ENCODE measurements around the gene MAPK1IP1L. TPM values are rescaled to one million over a fixed set of nuclear protein-coding genes. Genes with fewer than 3 reads are reported as not detected.

MAPK1IP1L gene
- total and polyA plus RNA-seq, 4 donors = 25.8 to 87.4 (median 49.1) TPM

DNA sequence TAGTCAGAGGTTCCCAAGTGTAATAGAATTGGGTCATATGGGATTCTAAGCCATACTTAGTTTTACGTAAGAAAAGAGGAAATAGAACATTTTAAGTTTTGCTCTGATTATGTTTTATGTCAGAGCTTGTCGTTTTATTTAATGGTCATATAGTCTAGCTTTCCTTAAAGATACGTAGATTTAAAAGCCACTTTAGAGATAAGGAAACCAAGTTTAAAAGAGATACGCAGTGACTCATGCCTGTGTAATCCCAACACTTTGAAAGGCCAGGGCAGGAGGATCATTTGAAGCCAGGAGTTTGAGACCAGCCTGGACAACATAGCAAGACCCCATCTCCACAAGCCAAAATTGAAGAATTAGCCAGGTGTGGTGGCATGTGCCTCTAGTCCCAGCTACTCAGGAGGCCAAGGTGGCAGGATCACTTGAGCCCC lies 19.5 kb downstream of the MAPK1IP1L start:
- Histone ChIP-seq H3K27ac (ENCODE audit: low read depth in 1 of 2, low read length in 1 of 2) (peak overlapping the region in 1 of 2 donors; percentile 10), H3K36me3 (ENCODE audit: control insufficient read depth in 4 of 4, insufficient read depth in 4 of 4, low read length in 4 of 4) (peaks cover 0 to 7% (median 2%) of the 10 kb centered on the region in 4 donors), H3K9me3 (ENCODE audit: control insufficient read depth in 4 of 4, insufficient read depth in 3 of 4, low read length in 3 of 4) (no peaks in the 10 kb centered on the region), H3K4me1 (ENCODE audit: control insufficient read depth in 5 of 5, insufficient read depth in 5 of 5, low read length in 5 of 5) (peaks cover 3 to 17% (median 10%) of the 10 kb centered on the region in 5 donors), H3K27me3 (ENCODE audit: control insufficient read depth in 3 of 3, insufficient read depth in 3 of 3, low read length in 2 of 3) (no peaks in the 10 kb centered on the region), H3K9ac (ENCODE audit: insufficient read depth in 1 of 2, low read length in 2 of 2) (no peak overlapping the region), H3K4me3 (no peak overlapping the region)
- no peak for ATAC-seq (ENCODE audit: insufficient read depth, low FRiP score)
- no peak for DNase-seq
- TF ChIP-seq, protein P1, sequence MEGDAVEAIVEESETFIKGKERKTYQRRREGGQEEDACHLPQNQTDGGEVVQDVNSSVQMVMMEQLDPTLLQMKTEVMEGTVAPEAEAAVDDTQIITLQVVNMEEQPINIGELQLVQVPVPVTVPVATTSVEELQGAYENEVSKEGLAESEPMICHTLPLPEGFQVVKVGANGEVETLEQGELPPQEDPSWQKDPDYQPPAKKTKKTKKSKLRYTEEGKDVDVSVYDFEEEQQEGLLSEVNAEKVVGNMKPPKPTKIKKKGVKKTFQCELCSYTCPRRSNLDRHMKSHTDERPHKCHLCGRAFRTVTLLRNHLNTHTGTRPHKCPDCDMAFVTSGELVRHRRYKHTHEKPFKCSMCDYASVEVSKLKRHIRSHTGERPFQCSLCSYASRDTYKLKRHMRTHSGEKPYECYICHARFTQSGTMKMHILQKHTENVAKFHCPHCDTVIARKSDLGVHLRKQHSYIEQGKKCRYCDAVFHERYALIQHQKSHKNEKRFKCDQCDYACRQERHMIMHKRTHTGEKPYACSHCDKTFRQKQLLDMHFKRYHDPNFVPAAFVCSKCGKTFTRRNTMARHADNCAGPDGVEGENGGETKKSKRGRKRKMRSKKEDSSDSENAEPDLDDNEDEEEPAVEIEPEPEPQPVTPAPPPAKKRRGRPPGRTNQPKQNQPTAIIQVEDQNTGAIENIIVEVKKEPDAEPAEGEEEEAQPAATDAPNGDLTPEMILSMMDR (IDR thresholded peaks at IDR 0.05; ENCODE audit: control extremely low read depth, extremely low read depth) = no peak
- 66 to 67% methylated on average over 4 of the region's 4 CpGs for WGBS, 2 donors

DNA sequence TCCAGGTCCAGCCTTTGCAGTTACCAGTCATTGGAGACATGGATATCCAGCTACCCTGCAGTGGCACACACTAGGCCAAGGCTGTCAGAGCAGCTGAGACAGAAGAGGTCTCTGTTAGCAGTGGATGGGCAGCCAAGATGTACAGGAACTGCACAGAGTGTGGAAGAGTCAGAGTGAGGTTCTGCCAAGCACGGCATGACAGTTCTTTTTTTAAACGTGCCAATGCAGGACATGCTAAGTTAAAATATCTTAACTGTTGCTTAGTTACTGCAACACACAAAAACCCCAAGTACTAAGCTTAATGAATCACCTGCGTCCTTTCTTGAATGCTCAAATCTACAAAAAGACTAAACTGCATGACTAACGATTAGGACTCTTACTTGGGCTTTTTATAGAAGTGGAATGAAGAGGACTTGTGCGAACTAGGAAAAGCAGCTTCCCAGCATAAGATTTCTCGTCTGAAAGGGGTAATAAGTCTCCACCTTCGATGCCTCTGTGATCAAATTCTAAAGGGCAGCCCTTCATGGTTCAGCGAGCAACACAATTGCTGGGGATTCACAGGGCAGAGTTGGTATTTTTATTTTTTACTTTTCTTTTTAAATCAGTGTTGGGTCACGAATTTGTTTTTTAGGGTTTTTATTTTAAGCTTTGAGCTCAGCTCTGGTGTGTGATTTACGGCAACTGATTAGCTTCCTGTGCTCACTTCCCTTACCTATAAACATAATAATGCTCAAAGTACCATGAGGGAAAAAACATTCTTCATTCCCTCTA lies 20.6 kb downstream of the MAPK1IP1L start:
- no peak overlapping the region for H3K4me3 ChIP-seq
- peaks cover 0 to 7% (median 2%) of the 10 kb centered on the region in 4 donors for H3K36me3 ChIP-seq (ENCODE audit: control insufficient read depth in 4 of 4, insufficient read depth in 4 of 4, low read length in 4 of 4)
- ATAC-seq (ENCODE audit: insufficient read depth, low FRiP score) (peak; percentile 78), DNase-seq (peak in 2 of 3 donors; percentile 34 to 45)
- WGBS, 2 donors = 11 to 15% methylated on average over 10 of the region's 10 CpGs
- H3K27ac ChIP-seq (ENCODE audit: low read depth in 1 of 2, low read length in 1 of 2) = peak overlapping the region; percentile 76 to 84
- H3K9ac ChIP-seq (ENCODE audit: insufficient read depth in 1 of 2, low read length in 2 of 2) = no peak overlapping the region
- no peaks in the 10 kb centered on the region for H3K9me3 ChIP-seq (ENCODE audit: control insufficient read depth in 4 of 4, insufficient read depth in 3 of 4, low read length in 3 of 4)
- H3K27me3 ChIP-seq (ENCODE audit: control insufficient read depth in 3 of 3, insufficient read depth in 3 of 3, low read length in 2 of 3) = no peaks in the 10 kb centered on the region
- TF ChIP-seq, protein P1 (IDR thresholded peaks at IDR 0.05; ENCODE audit: control extremely low read depth, extremely low read depth) = no peak
- H3K4me1 ChIP-seq (ENCODE audit: control insufficient read depth in 5 of 5, insufficient read depth in 5 of 5, low read length in 5 of 5) = peaks cover 3 to 17% (median 10%) of the 10 kb centered on the region in 5 donors

DNA sequence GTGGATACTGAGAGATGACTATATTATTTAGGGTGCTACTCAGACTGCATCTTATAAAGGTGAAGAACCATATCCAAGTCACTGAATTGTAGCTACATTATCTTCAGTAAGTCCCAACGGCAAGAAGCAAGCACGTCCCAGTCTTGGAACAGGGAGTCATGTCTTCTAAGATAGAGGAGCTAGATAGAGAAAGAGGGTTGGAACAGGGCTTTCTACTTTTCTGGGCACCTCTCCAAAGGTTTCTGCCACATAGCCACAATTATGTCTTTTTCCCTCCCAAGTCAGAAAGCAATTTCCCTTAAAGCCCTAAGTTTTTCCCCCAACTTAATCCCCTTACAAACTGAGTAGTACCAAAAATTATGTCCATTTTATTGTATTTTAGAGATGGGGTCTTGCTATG lies 22.4 kb downstream of the MAPK1IP1L start:
- no peaks in the 10 kb centered on the region for H3K27me3 ChIP-seq (ENCODE audit: control insufficient read depth in 3 of 3, insufficient read depth in 3 of 3, low read length in 2 of 3)
- 60 to 62% methylated on average over 2 of the region's 2 CpGs for WGBS, 2 donors
- no peaks in the 10 kb centered on the region for H3K9me3 ChIP-seq (ENCODE audit: control insufficient read depth in 4 of 4, insufficient read depth in 3 of 4, low read length in 3 of 4)
- H3K27ac ChIP-seq (ENCODE audit: low read depth in 1 of 2, low read length in 1 of 2) = no peak overlapping the region
- no peaks in the 10 kb centered on the region for H3K36me3 ChIP-seq (ENCODE audit: control insufficient read depth in 4 of 4, insufficient read depth in 4 of 4, low read length in 4 of 4)
- TF ChIP-seq, protein P1 (IDR thresholded peaks at IDR 0.05; ENCODE audit: control extremely low read depth, extremely low read depth) = no peak
- no peak overlapping the region for H3K9ac ChIP-seq (ENCODE audit: insufficient read depth in 1 of 2, low read length in 2 of 2)
- no peak overlapping the region for H3K4me3 ChIP-seq
- DNase-seq (peak in 2 of 3 donors; percentile 51 to 61), ATAC-seq (ENCODE audit: insufficient read depth, low FRiP score) (no peak)
- peaks cover 3 to 15% (median 10%) of the 10 kb centered on the region in 5 donors for H3K4me1 ChIP-seq (ENCODE audit: control insufficient read depth in 5 of 5, insufficient read depth in 5 of 5, low read length in 5 of 5)

Measured in lung (tissue), 12 donors.